DOHH2 (cell line): ENCODE measurements around the gene EDN1.

ENCODE experiments used
- EZH2phosphoT487 ChIP-seq: fragments of 200-600 bp; sonication (generic); IDR thresholded peaks from 2 replicates; pipeline ENCODE4 v1.6.1; 2017; ENCODE audit warnings: borderline replicate concordance, mild to moderate bottlenecking, antibody characterized with exemption, low read length, moderate library complexity, mixed read lengths
- TF ChIP-seq, protein P1 (sequence below): fragments of 200-600 bp; sonication (generic); IDR thresholded peaks from one replicate; pipeline ENCODE4 v1.5.1; 2014; ENCODE audit warnings: antibody characterized with exemption, mild to moderate bottlenecking, low read depth, low read length; ENCODE audit not compliant: poor library complexity, severe bottlenecking

DNA sequence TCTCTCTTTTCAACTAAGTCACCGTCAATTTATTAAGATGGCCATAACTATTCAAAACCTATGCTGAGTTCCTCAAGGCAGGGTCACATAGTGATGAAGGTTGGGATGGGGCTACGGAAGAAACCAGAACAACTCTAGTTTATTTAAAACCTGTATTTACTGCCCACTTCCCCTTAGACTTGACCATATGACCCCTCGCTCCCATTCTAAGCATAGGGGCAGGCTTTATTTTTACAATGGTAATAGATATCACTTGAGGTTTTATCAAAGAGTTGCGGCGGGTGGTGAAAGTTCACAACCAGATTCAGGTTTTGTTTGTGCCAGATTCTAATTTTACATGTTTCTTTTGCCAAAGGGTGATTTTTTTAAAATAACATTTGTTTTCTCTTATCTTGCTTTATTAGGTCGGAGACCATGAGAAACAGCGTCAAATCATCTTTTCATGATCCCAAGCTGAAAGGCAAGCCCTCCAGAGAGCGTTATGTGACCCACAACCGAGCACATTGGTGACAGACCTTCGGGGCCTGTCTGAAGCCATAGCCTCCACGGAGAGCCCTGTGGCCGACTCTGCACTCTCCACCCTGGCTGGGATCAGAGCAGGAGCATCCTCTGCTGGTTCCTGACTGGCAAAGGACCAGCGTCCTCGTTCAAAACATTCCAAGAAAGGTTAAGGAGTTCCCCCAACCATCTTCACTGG lies 5.5 kb downstream of the EDN1 start:
- TF ChIP-seq, protein P1, sequence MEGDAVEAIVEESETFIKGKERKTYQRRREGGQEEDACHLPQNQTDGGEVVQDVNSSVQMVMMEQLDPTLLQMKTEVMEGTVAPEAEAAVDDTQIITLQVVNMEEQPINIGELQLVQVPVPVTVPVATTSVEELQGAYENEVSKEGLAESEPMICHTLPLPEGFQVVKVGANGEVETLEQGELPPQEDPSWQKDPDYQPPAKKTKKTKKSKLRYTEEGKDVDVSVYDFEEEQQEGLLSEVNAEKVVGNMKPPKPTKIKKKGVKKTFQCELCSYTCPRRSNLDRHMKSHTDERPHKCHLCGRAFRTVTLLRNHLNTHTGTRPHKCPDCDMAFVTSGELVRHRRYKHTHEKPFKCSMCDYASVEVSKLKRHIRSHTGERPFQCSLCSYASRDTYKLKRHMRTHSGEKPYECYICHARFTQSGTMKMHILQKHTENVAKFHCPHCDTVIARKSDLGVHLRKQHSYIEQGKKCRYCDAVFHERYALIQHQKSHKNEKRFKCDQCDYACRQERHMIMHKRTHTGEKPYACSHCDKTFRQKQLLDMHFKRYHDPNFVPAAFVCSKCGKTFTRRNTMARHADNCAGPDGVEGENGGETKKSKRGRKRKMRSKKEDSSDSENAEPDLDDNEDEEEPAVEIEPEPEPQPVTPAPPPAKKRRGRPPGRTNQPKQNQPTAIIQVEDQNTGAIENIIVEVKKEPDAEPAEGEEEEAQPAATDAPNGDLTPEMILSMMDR: no peak
- no peak for TF ChIP-seq EZH2phosphoT487
